GM18508 (cell line): ENCODE measurements around the gene TSPAN33.

ENCODE experiments used
- ATAC-seq: cut with Tn5 transposase; IDR thresholded peaks from one replicate; pipeline ENCODE4 v1.9.1; 2021; ENCODE audit warnings: moderate number of reproducible peaks; ENCODE audit not compliant: insufficient read depth, unreplicated experiment

TSPAN33 gene

GRCh38 chr7:129134356-129134987 is 10.0 kb upstream of the TSPAN33 start:
- no peak for ATAC-seq

- no peak for ATAC-seq
Measured at GRCh38 chr7:129136887-129137642, 7.4 kb upstream of the TSPAN33 start.

GRCh38 chr7:129143724-129144094 is 798 bp upstream of the TSPAN33 start:
- ATAC-seq: no peak

- no peak for ATAC-seq
Measured at GRCh38 chr7:129144834-129145668, 544 bp downstream of the TSPAN33 start.

- peak; percentile 66 for ATAC-seq
Measured at GRCh38 chr7:129146237-129146979, 1.9 kb downstream of the TSPAN33 start.

GRCh38 chr7:129147731-129148130 is 3.2 kb downstream of the TSPAN33 start:
- ATAC-seq: no peak

- no peak for ATAC-seq
Measured at GRCh38 chr7:129149511-129149910, 5.0 kb downstream of the TSPAN33 start.

GRCh38 chr7:129150199-129150996 is 5.9 kb downstream of the TSPAN33 start:
- no peak for ATAC-seq

- no peak for ATAC-seq
Measured at GRCh38 chr7:129157651-129158050, 13.1 kb downstream of the TSPAN33 start.

GRCh38 chr7:129159539-129159938 is 15.0 kb downstream of the TSPAN33 start:
- no peak for ATAC-seq

GRCh38 chr7:129160161-129160905 is 15.8 kb downstream of the TSPAN33 start:
- no peak for ATAC-seq

- ATAC-seq: no peak
Measured at GRCh38 chr7:129161524-129162225, 17.2 kb downstream of the TSPAN33 start.

- ATAC-seq: no peak
Measured at GRCh38 chr7:129162732-129163131, 18.2 kb downstream of the TSPAN33 start.

GRCh38 chr7:129163875-129164544 is 19.5 kb downstream of the TSPAN33 start:
- ATAC-seq: no peak

- ATAC-seq: no peak
Measured at GRCh38 chr7:129166745-129167144, 22.2 kb downstream of the TSPAN33 start.

GRCh38 chr7:129167817-129168216 is 23.3 kb downstream of the TSPAN33 start:
- ATAC-seq: no peak

GRCh38 chr7:129168231-129169021 is 23.9 kb downstream of the TSPAN33 start:
- no peak for ATAC-seq
